H4 (cell line): ENCODE results near the gene FGF4. TPM values are rescaled to one million over a fixed set of nuclear protein-coding genes. Genes with fewer than 3 reads are reported as not detected.

Experiments used
- DNase-seq: peaks from one replicate; pipeline ENCODE4 v3.0.0-alpha.2; 2015; ENCODE audit warnings: low spot score
- total RNA-seq: library from RNA; depleted of rRNA; stranded (reverse); fragments of >200 nt; shearing (Covaris generic); gene quantifications from 2 replicates; pipeline ENCODE4 v1.2.3, GENCODE V29; 2014; rRNA removed

Gene FGF4
- total RNA-seq, 1 experiment from 2014 or later: 0.02 TPM

GRCh38 chr11:69726481-69726880 is 48.7 kb downstream of the FGF4 start:
- DNase-seq: no peak

- DNase-seq: no peak
These were observed 49.1 kb downstream of the FGF4 start for GRCh38 chr11:69726019-69726418.

- no peak for DNase-seq
These were observed 53.4 kb downstream of the FGF4 start for GRCh38 chr11:69721745-69722144.

- DNase-seq: no peak
These were observed 54.0 kb downstream of the FGF4 start for GRCh38 chr11:69721106-69721505.

Other genes starting within 250 kb of the FGF4 start
- gene CCND1, start 134.2 kb downstream of the FGF4 start, total RNA-seq: 67.5 and 80.4 TPM in 2 replicates
- gene LTO1, start 100.0 kb downstream of the FGF4 start, total RNA-seq: 3.2 and 8.5 TPM in 2 replicates
- 0.17 TPM in 1 of 2 replicates, not detected in the other for gene FGF19, start 71.3 kb downstream of the FGF4 start, total RNA-seq
- not detected in 2 replicates for gene FGF3, start 44.1 kb upstream of the FGF4 start, total RNA-seq